ENCODE data around the gene CDK15.

- no peak for TF ChIP-seq CTCF (tag by site-specific recombination; IDR thresholded peaks at IDR 0.05)
- no peak for TF ChIP-seq SETDB1 (IDR thresholded peaks at IDR 0.05; ENCODE audit: insufficient read length, low read length)
- no peak for TF ChIP-seq PRDM1 (tag by site-specific recombination; IDR thresholded peaks at IDR 0.05)
- no peak for TF ChIP-seq ZEB2 (tag by site-specific recombination; IDR thresholded peaks at IDR 0.05)
- TF ChIP-seq KLF16 (tag by site-specific recombination; IDR thresholded peaks at IDR 0.05), result no peak
- TF ChIP-seq ZNF274 (IDR thresholded peaks at IDR 0.05; ENCODE audit: low read length), result no peak
- no peak for TF ChIP-seq ZNF274 (tag by site-specific recombination; IDR thresholded peaks at IDR 0.05; ENCODE audit: borderline replicate concordance)
- no peak for TF ChIP-seq BCL11A (tag by site-specific recombination; IDR thresholded peaks at IDR 0.05; ENCODE audit: low read depth)
- no peak for TF ChIP-seq ZNF530 (tag by site-specific recombination; IDR thresholded peaks at IDR 0.05; ENCODE audit: low read depth)
- TF ChIP-seq REPIN1 (tag by site-specific recombination; IDR thresholded peaks at IDR 0.05; ENCODE audit: low read depth), result no peak
- TF ChIP-seq BCL11B (tag by site-specific recombination; IDR thresholded peaks at IDR 0.05; ENCODE audit: low read depth), result no peak
- TF ChIP-seq REST (tag by site-specific recombination; IDR thresholded peaks at IDR 0.05), result no peak
- no peak for TF ChIP-seq HOXD13 (CRISPR knock-in tag; IDR thresholded peaks at IDR 0.05; ENCODE audit: borderline replicate concordance)
- TF ChIP-seq ZNF580 (tag by site-specific recombination; IDR thresholded peaks at IDR 0.05), result no peak
Observed at GRCh38 chr2:201857326-201857725, 51.0 kb downstream of the CDK15 start.

Measured in HEK293 (cell line).